CD14-positive monocyte (primary cell): ENCODE measurements around the gene OCSTAMP. TPM values are rescaled to one million over a fixed set of nuclear protein-coding genes. Genes with fewer than 3 reads are reported as not detected.

ENCODE experiments used
- DNase-seq, 3 donors: peaks; one replicate each; pipeline ENCODE4 v3.0.0-alpha.2; 2011 to 2022
- H2AFZ ChIP-seq: 2 replicates; pipeline ENCODE4 v1.6.0; 2012; ENCODE audit warnings: mild to moderate bottlenecking, low read depth, low read length, inconsistent platforms; ENCODE audit not compliant: insufficient read depth, poor library complexity, severe bottlenecking
- H3K27ac ChIP-seq, 2 donors: 1 replicate in 1 of 2; 2 replicates in 1 of 2; pipeline ENCODE4 v1.5.1; 2012 to 2013; ENCODE audit warnings: low read length in 2 of 2, control low read depth in 1 of 2, inconsistent platforms in 1 of 2, low read depth in 1 of 2, mild to moderate bottlenecking in 1 of 2
- H3K27me3 ChIP-seq, 2 donors: one replicate each; pipeline versions ENCODE4 v1.6.0 to v1.6.1; 2011 to 2013; ENCODE audit warnings: low read length in 2 of 2; ENCODE audit not compliant: control insufficient read depth in 2 of 2, insufficient read depth in 2 of 2
- H3K36me3 ChIP-seq, 2 donors: replicated peaks in 1 of 2; 1 replicate in 1 of 2; 2 replicates in 1 of 2; pipeline versions ENCODE4 v1.5.1 to v1.6.1; 2012 to 2013; ENCODE audit warnings: low read length in 2 of 2, control low read depth in 1 of 2, inconsistent platforms in 1 of 2, mild to moderate bottlenecking in 1 of 2; ENCODE audit not compliant: insufficient read depth in 2 of 2, control insufficient read depth in 1 of 2
- H3K4me1 ChIP-seq, 2 donors: 1 replicate in 1 of 2; 2 replicates in 1 of 2; pipeline versions ENCODE4 v1.5.1 to v1.6.1; 2012 to 2013; ENCODE audit warnings: low read length in 2 of 2, control low read depth in 1 of 2, inconsistent platforms in 1 of 2, mild to moderate bottlenecking in 1 of 2, moderate library complexity in 1 of 2; ENCODE audit not compliant: insufficient read depth in 2 of 2, control insufficient read depth in 1 of 2
- H3K4me2 ChIP-seq: replicated peaks from 2 replicates; pipeline ENCODE3; 2012; ENCODE audit warnings: low read length, moderate library complexity, mild to moderate bottlenecking; ENCODE audit not compliant: poor library complexity, severe bottlenecking; ENCODE audit errors: extremely low read depth
- H3K4me3 ChIP-seq, 3 experiments: fragments of 200-600 bp in 1 of 3; sonication (generic) in 1 of 3; replicated peaks in 1 of 3; 1 replicate in 2 of 3; 2 replicates in 1 of 3; pipeline ENCODE4 v1.5.1; 2011 to 2013; ENCODE audit warnings: low read length in 3 of 3, mild to moderate bottlenecking in 3 of 3, control low read depth in 2 of 3, low read depth in 2 of 3, inconsistent platforms in 1 of 3, moderate library complexity in 1 of 3
- H3K79me2 ChIP-seq: 2 replicates; pipeline ENCODE4 v1.6.0; 2012; ENCODE audit warnings: mild to moderate bottlenecking, control low read depth, inconsistent platforms, low read length, moderate library complexity; ENCODE audit not compliant: insufficient read depth
- H3K9ac ChIP-seq: 2 replicates; pipeline ENCODE4 v1.6.0; 2017; ENCODE audit warnings: low read length, mild to moderate bottlenecking; ENCODE audit not compliant: insufficient read depth, poor library complexity, severe bottlenecking
- H3K9me3 ChIP-seq, 2 donors: replicated peaks in 1 of 2; 1 replicate in 1 of 2; 2 replicates in 1 of 2; pipeline versions ENCODE4 v1.5.1 to v1.6.1; 2012 to 2013; ENCODE audit warnings: low read length in 2 of 2, control low read depth in 1 of 2; ENCODE audit not compliant: control insufficient read depth in 1 of 2, insufficient read depth in 1 of 2
- H4K20me1 ChIP-seq: 2 replicates; pipeline ENCODE4 v1.6.0; 2012; ENCODE audit warnings: mild to moderate bottlenecking, low read length, control low read depth, moderate library complexity; ENCODE audit not compliant: insufficient read depth
- H3K27ac Mint-ChIP-seq, 7 donors: one replicate each; pipeline ENCODE4 v1.8.0; 2020; ENCODE audit warnings: mild to moderate bottlenecking in 7 of 7, mixed read lengths in 7 of 7, moderate library complexity in 6 of 7, inconsistent platforms in 2 of 7
- H3K27me3 Mint-ChIP-seq, 3 donors: one replicate each; pipeline ENCODE4 v1.8.0; 2021 to 2022; ENCODE audit warnings: low read depth in 3 of 3, mild to moderate bottlenecking in 3 of 3, mixed read lengths in 3 of 3, moderate library complexity in 3 of 3, inconsistent platforms in 1 of 3
- H3K36me3 Mint-ChIP-seq, 2 donors: one replicate each; pipeline ENCODE4 v1.8.0; 2020; ENCODE audit warnings: mixed read lengths in 2 of 2, inconsistent platforms in 1 of 2, mild to moderate bottlenecking in 1 of 2
- H3K4me1 Mint-ChIP-seq: one replicate; pipeline ENCODE4 v1.8.0; 2020; ENCODE audit warnings: mild to moderate bottlenecking, mixed read lengths
- H3K4me3 Mint-ChIP-seq, 2 donors: one replicate each; pipeline ENCODE4 v1.8.0; 2020; ENCODE audit warnings: mild to moderate bottlenecking in 2 of 2, mixed read lengths in 2 of 2, moderate library complexity in 1 of 2
- H3K9me3 Mint-ChIP-seq, 7 donors: one replicate each; pipeline ENCODE4 v1.8.0; 2020 to 2022; ENCODE audit warnings: mixed read lengths in 7 of 7, mild to moderate bottlenecking in 6 of 7, moderate library complexity in 6 of 7, inconsistent platforms in 2 of 7
- WGBS: methylation state at CpG from one replicate; pipeline ENCODE4 v1.1.5; 2013; ENCODE audit warnings: missing lambda C conversion rate; ENCODE audit not compliant: insufficient coverage; 5-methylcytosine and 5-hydroxymethylcytosine counted together
- intact Hi-C, 2 donors: fragments of 100-400 bp; cut with micrococcal nuclease; formaldehyde crosslinking; loops; one replicate each; pipeline versions ENCODE4 v1.15.0 to v1.15.1; 2023
- polyA plus RNA-seq, 3 donors: library from polyadenylated mRNA; depleted of rRNA in 1 of 3; unstranded in 2 of 3; stranded (reverse) in 1 of 3; fragments of 300-500 nt in 2 of 3; fragments of >200 nt in 1 of 3; fragmentation: Illumina TruSeq in 2 of 3; gene quantifications; 1 replicate in 2 of 3; 2 replicates in 1 of 3; pipeline ENCODE4 v1.2.3, GENCODE V29; 2012 to 2021
- TF ChIP-seq, protein P1 (sequence below): fragments of 200-600 bp; IDR thresholded peaks from one replicate; pipeline ENCODE4 v1.8.0; 2022; ENCODE audit warnings: antibody characterized with exemption, mild to moderate bottlenecking

Gene OCSTAMP
- polyA plus RNA-seq, 3 donors: not detected

DNA sequence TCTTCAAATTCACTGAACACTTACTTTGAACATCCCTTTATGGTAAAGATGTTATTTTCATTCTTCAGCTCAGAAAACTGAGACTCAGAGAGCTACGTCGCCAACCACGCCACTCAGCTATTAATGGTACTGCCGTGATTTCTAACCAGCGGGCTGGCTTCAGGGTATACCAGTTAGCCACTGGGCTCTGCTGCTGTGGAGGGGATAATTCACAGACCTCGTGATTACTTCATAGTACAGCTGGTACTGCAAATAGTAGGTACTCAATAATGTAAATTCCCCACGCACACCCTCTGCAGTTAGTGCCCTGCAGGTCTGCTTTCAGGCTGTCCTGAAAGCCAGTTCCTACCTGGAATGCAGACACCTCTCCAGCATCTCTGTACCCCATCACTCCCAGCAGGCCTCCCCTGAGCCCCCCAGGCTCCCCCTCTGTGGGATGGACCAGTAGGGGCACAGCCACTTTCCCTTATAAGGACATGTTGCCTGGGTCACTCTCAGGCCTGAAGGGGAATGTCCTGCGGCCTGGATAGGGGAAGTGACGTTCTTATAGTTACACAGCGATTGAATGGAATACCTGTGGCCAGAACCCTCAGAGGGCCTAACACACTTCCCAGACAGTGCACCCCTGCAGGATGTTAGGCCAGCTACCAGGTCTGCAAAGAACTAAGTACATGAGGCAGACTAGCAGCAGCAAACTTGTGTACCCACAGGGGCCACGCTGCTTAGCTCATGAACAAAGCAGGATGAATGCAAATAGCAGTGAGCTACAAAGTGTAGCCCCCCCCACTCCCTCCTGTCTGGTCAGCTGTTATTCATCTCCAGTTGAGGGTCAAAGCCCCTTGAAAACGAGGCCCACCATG is 1.3 kb upstream of the OCSTAMP start:
- Mint-ChIP-seq H3K27me3 (peaks cover 6 to 8% (median 7%) of the 10 kb centered on the region in 3 donors), H3K4me3 (no peak overlapping the region), H3K27ac (peak overlapping the region in 2 of 7 donors; percentile 51 to 67), H3K9me3 (no peaks in the 10 kb centered on the region), H3K4me1 (peaks cover 29% of the 10 kb centered on the region), H3K36me3 (peaks cover 0 to 3% of the 10 kb centered on the region in 2 donors)
- TF ChIP-seq, protein P1, sequence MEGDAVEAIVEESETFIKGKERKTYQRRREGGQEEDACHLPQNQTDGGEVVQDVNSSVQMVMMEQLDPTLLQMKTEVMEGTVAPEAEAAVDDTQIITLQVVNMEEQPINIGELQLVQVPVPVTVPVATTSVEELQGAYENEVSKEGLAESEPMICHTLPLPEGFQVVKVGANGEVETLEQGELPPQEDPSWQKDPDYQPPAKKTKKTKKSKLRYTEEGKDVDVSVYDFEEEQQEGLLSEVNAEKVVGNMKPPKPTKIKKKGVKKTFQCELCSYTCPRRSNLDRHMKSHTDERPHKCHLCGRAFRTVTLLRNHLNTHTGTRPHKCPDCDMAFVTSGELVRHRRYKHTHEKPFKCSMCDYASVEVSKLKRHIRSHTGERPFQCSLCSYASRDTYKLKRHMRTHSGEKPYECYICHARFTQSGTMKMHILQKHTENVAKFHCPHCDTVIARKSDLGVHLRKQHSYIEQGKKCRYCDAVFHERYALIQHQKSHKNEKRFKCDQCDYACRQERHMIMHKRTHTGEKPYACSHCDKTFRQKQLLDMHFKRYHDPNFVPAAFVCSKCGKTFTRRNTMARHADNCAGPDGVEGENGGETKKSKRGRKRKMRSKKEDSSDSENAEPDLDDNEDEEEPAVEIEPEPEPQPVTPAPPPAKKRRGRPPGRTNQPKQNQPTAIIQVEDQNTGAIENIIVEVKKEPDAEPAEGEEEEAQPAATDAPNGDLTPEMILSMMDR: no peak
- intact Hi-C loops: loop anchor here in 1 of 2 donors (10.0 kb wide), 1 partner anchor 133 kb away; the partner anchor contains the start of gene TP53RK
- H3K27me3 ChIP-seq: peaks cover 10 to 22% of the 10 kb centered on the region in 2 donors
- H2AFZ ChIP-seq: no peak overlapping the region
- DNase-seq: peak in 1 of 3 donors; percentile 69
- no peak overlapping the region for H3K4me2 ChIP-seq
- no peak overlapping the region for H3K27ac ChIP-seq
- H3K36me3 ChIP-seq: no peaks in the 10 kb centered on the region
- no peak overlapping the region for H3K4me3 ChIP-seq
- H3K9ac ChIP-seq: no peak overlapping the region
- no peaks in the 10 kb centered on the region for H4K20me1 ChIP-seq
- H3K9me3 ChIP-seq: no peaks in the 10 kb centered on the region
- WGBS: 86% methylated on average over 4 of the region's 12 CpGs
- no peaks in the 10 kb centered on the region for H3K79me2 ChIP-seq
- peaks cover 26 to 29% of the 10 kb centered on the region in 2 donors for H3K4me1 ChIP-seq

DNA sequence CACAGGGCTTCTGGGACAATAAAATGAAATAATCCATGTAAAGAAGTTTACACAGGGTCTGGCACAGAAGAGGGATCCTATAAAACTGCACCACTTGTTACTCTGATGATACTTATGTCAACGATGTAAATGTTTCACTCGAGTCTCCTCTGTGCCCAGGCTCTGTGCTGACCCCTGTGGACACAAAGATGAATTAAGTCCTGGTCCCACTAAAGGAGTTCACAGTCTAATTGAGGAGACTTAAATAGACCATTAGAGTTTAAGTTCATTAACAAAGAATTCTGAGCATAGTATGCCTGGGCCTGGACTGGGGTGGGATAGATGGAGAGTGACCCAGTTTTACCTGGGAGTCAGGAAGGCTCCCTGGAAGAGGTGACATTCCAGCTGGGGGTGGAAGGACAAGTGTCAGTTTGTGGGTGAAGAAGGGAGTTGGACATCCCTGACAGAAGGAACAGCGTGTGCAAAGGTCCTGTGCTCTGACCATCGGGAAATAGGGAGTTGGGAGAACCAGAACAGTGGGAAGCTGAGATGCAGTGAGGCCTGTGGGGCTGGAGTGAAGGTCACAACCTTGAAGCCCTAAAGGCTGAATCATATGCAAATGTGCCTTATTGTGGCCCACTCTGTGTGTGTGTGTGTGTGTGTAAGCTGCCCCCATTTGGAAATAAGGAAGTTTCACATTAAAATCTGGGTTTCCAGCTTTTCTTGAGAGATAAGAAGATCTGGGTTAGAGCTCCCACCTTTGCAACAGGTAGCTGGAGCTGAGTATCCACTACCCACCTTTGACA is 1.1 kb downstream of the OCSTAMP start:
- Histone ChIP-seq H3K9me3 (no peaks in the 10 kb centered on the region), H4K20me1 (no peaks in the 10 kb centered on the region), H3K9ac (no peak overlapping the region), H3K4me3 (no peak overlapping the region), H2AFZ (no peak overlapping the region), H3K4me1 (peaks cover 46 to 50% of the 10 kb centered on the region in 2 donors), H3K27ac (no peak overlapping the region), H3K4me2 (no peak overlapping the region), H3K36me3 (no peaks in the 10 kb centered on the region), H3K27me3 (peaks cover 11 to 28% of the 10 kb centered on the region in 2 donors), H3K79me2 (no peaks in the 10 kb centered on the region)
- H3K4me1 Mint-ChIP-seq: peaks cover 44% of the 10 kb centered on the region
- H3K9me3 Mint-ChIP-seq: peaks cover 0 to 2% (median 0%) of the 10 kb centered on the region in 7 donors
- WGBS: 100% methylated on average over 2 of the region's 4 CpGs
- TF ChIP-seq, protein P1: no peak
- H3K4me3 Mint-ChIP-seq: no peak overlapping the region
- intact Hi-C loops: loop anchor here in 1 of 2 donors (5.0 kb wide), 1 partner anchor 83 kb away; no protein-coding TSS in a partner anchor
- DNase-seq: peak in 1 of 3 donors; percentile 28
- no peak overlapping the region for H3K27ac Mint-ChIP-seq
- peaks cover 0 to 3% of the 10 kb centered on the region in 2 donors for H3K36me3 Mint-ChIP-seq
- peaks cover 5 to 6% (median 5%) of the 10 kb centered on the region in 3 donors for H3K27me3 Mint-ChIP-seq
